ENCODE results near the gene TEX44. TPM values are rescaled to one million over a fixed set of nuclear protein-coding genes. Genes with fewer than 3 reads are reported as not detected.

TEX44 gene
- total and polyA plus RNA-seq, 2 donors (not counting 1 experiment from before 2014, with no cell fraction given): not detected

GRCh38 chr2:231579560-231579959 lies 13.1 kb upstream of the TEX44 start:
- TF ChIP-seq CTCF (IDR thresholded peaks at IDR 0.05) (no peak), EZH2 (IDR thresholded peaks at IDR 0.05; ENCODE audit: borderline replicate concordance, insufficient read depth, low read depth, low read length, poor library complexity, severe bottlenecking) (no peak)
- H3K27me3 Mint-ChIP-seq: peaks cover 10% of the 10 kb centered on the region
- H4K20me1 ChIP-seq (ENCODE audit: control insufficient read depth, insufficient read depth, low read length, poor library complexity, severe bottlenecking): no peaks in the 10 kb centered on the region
- H2AFZ ChIP-seq (ENCODE audit: insufficient read depth, low read depth, low read length, poor library complexity, severe bottlenecking): no peak overlapping the region
- H3K27ac ChIP-seq (ENCODE audit: low read length in 2 of 2): no peak overlapping the region
- WGBS (ENCODE audit: insufficient coverage): 88% methylated on average over 3 of the region's 3 CpGs
- H3K4me1 Mint-ChIP-seq: no peaks in the 10 kb centered on the region
- no peaks in the 10 kb centered on the region for H3K79me2 ChIP-seq (ENCODE audit: control insufficient read depth, insufficient read depth, low read length)
- H3K27ac Mint-ChIP-seq: no peak overlapping the region
- H3K9me3 ChIP-seq (ENCODE audit: control extremely low read depth in 1 of 3, control insufficient read depth in 2 of 3, insufficient read depth in 1 of 3, low read length in 2 of 3): no peaks in the 10 kb centered on the region
- peaks cover 4% of the 10 kb centered on the region for H3K9me3 Mint-ChIP-seq (ENCODE audit: insufficient read depth)
- intact Hi-C loops (cut with micrococcal nuclease): no loop called here
- H3K9ac ChIP-seq (ENCODE audit: low read length): no peak overlapping the region
- ChIA-PET CTCF (no interaction called here), POLR2A (no interaction called here)
- no peaks in the 10 kb centered on the region for H3K4me1 ChIP-seq (ENCODE audit: control insufficient read depth in 2 of 2, insufficient read depth in 2 of 2, low read length in 2 of 2)
- no peak for DNase-seq
- H3K4me2 ChIP-seq (replicated peaks; ENCODE audit: low read depth, low read length, poor library complexity, severe bottlenecking): no peak overlapping the region
- ATAC-seq (ENCODE audit: low read depth): no peak
- H3K4me3 ChIP-seq (ENCODE audit: control extremely low read depth in 1 of 5, extremely low read depth in 1 of 5, insufficient read depth in 1 of 5, low read depth in 2 of 5, low read length in 4 of 5): no peak overlapping the region
- no peak overlapping the region for H3K4me3 Mint-ChIP-seq
- no peaks in the 10 kb centered on the region for H3K27me3 ChIP-seq (replicated peaks in 1 of 4; ENCODE audit: control extremely low read depth in 1 of 4, control insufficient read depth in 3 of 4, insufficient read depth in 4 of 4, low read length in 3 of 4)
- no peaks in the 10 kb centered on the region for H3K36me3 ChIP-seq (replicated peaks in 1 of 2; ENCODE audit: control extremely low read depth in 1 of 2, control insufficient read depth in 1 of 2, extremely low read depth in 1 of 2, insufficient read depth in 2 of 2, low read length in 1 of 2)

GRCh38 chr2:231581328-231581727 lies 11.3 kb upstream of the TEX44 start:
- Histone ChIP-seq H3K9me3 (ENCODE audit: control extremely low read depth in 1 of 3, control insufficient read depth in 2 of 3, insufficient read depth in 1 of 3, low read length in 2 of 3) (no peaks in the 10 kb centered on the region), H3K27me3 (replicated peaks in 1 of 4; ENCODE audit: control extremely low read depth in 1 of 4, control insufficient read depth in 3 of 4, insufficient read depth in 4 of 4, low read length in 3 of 4) (no peaks in the 10 kb centered on the region), H2AFZ (ENCODE audit: insufficient read depth, low read depth, low read length, poor library complexity, severe bottlenecking) (no peak overlapping the region), H3K79me2 (ENCODE audit: control insufficient read depth, insufficient read depth, low read length) (no peaks in the 10 kb centered on the region), H3K4me2 (replicated peaks; ENCODE audit: low read depth, low read length, poor library complexity, severe bottlenecking) (no peak overlapping the region), H3K9ac (ENCODE audit: low read length) (no peak overlapping the region), H3K4me1 (ENCODE audit: control insufficient read depth in 2 of 2, insufficient read depth in 2 of 2, low read length in 2 of 2) (no peaks in the 10 kb centered on the region), H3K27ac (ENCODE audit: low read length in 2 of 2) (no peak overlapping the region), H3K36me3 (replicated peaks in 1 of 2; ENCODE audit: control extremely low read depth in 1 of 2, control insufficient read depth in 1 of 2, extremely low read depth in 1 of 2, insufficient read depth in 2 of 2, low read length in 1 of 2) (no peaks in the 10 kb centered on the region), H4K20me1 (ENCODE audit: control insufficient read depth, insufficient read depth, low read length, poor library complexity, severe bottlenecking) (no peaks in the 10 kb centered on the region), H3K4me3 (ENCODE audit: control extremely low read depth in 1 of 5, extremely low read depth in 1 of 5, insufficient read depth in 1 of 5, low read depth in 2 of 5, low read length in 4 of 5) (no peak overlapping the region)
- H3K4me1 Mint-ChIP-seq: no peaks in the 10 kb centered on the region
- H3K9me3 Mint-ChIP-seq (ENCODE audit: insufficient read depth): peaks cover 4% of the 10 kb centered on the region
- 96% methylated on average over 4 of the region's 4 CpGs for WGBS (ENCODE audit: insufficient coverage)
- no peak overlapping the region for H3K4me3 Mint-ChIP-seq
- H3K27me3 Mint-ChIP-seq: peaks cover 10% of the 10 kb centered on the region
- intact Hi-C loops (cut with micrococcal nuclease): no loop called here
- ATAC-seq (ENCODE audit: low read depth) (no peak), DNase-seq (no peak)
- POLR2A ChIA-PET: no interaction called here
- H3K27ac Mint-ChIP-seq: no peak overlapping the region
- CTCF ChIA-PET: interaction anchor here (1.5 kb wide), 1 partner anchor 20 kb away, joined by 6 read pairs; no protein-coding TSS in a partner anchor
- no peak for TF ChIP-seq EZH2 (IDR thresholded peaks at IDR 0.05; ENCODE audit: borderline replicate concordance, insufficient read depth, low read depth, low read length, poor library complexity, severe bottlenecking)
- TF ChIP-seq CTCF (IDR thresholded peaks at IDR 0.05): no peak
